Measurements from ENCODE around the gene FBXW7. TPM values are rescaled to one million over a fixed set of nuclear protein-coding genes. Genes with fewer than 3 reads are reported as not detected.
A peak's percentile ranks its signal among the peaks of the same experiment; 100 is the strongest.

FBXW7 gene
- total and polyA plus RNA-seq, 2 experiments from 2014 or later, result 19.7 to 67.7 TPM

DNA sequence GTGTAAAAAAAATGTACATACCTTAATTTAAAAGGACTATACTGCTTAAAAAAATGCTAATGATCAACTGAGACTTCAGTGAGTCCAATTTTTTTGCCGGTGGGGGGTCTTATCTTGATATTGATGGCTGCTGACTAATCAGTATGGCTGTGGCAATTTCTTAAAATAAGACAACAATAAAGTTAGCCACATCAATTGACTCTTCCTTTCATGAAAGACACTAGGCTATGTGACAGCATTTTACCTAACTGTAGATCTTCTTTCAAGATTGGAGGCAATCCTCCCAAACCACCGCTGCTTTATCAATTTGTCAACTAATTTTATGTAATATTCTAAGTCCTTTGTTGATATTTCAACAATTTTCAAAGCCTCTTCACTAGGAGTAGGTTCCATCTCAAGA lies 116.1 kb downstream of the FBXW7 start:
- H3K4me1 ChIP-seq (ENCODE audit: low read depth), result peaks cover 5% of the 10 kb centered on the region
- TF ChIP-seq, protein P1, sequence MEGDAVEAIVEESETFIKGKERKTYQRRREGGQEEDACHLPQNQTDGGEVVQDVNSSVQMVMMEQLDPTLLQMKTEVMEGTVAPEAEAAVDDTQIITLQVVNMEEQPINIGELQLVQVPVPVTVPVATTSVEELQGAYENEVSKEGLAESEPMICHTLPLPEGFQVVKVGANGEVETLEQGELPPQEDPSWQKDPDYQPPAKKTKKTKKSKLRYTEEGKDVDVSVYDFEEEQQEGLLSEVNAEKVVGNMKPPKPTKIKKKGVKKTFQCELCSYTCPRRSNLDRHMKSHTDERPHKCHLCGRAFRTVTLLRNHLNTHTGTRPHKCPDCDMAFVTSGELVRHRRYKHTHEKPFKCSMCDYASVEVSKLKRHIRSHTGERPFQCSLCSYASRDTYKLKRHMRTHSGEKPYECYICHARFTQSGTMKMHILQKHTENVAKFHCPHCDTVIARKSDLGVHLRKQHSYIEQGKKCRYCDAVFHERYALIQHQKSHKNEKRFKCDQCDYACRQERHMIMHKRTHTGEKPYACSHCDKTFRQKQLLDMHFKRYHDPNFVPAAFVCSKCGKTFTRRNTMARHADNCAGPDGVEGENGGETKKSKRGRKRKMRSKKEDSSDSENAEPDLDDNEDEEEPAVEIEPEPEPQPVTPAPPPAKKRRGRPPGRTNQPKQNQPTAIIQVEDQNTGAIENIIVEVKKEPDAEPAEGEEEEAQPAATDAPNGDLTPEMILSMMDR (IDR thresholded peaks at IDR 0.05; ENCODE audit: low read depth, low read length), result no peak
- no peak for DNase-seq (ENCODE audit: low read depth in 1 of 2, low spot score in 1 of 2)
- H3K27ac ChIP-seq, result no peak overlapping the region
- no peaks in the 10 kb centered on the region for H3K9me3 ChIP-seq (ENCODE audit: low read depth)
- no peaks in the 10 kb centered on the region for H3K27me3 ChIP-seq
- H3K36me3 ChIP-seq, result no peaks in the 10 kb centered on the region
- H3K4me3 ChIP-seq, result no peak overlapping the region

DNA sequence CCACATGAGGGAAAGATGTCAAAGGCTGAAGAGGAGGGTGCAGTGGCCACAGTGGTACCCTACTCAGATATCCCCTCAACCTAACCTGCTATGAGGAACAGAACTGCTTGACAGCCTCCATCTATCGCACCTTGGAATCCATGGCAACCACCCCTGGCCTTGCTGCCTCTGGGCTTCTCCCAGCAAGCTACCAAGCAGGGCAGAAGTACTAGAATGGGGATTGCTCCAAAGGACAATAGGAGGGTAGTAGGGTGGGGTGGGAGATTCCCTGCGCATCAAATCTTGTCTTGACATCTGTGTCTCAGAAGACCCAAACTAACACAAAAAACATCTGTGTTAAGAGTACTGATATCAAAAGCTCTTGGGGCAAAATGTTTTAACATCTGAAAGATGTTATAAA lies 118.2 kb downstream of the FBXW7 start:
- Histone ChIP-seq H3K9me3 (ENCODE audit: low read depth) (no peaks in the 10 kb centered on the region), H3K4me1 (ENCODE audit: low read depth) (peaks cover 5% of the 10 kb centered on the region), H3K4me3 (no peak overlapping the region), H3K27ac (no peak overlapping the region), H3K36me3 (no peaks in the 10 kb centered on the region), H3K27me3 (no peaks in the 10 kb centered on the region)
- TF ChIP-seq, protein P1 (IDR thresholded peaks at IDR 0.05; ENCODE audit: low read depth, low read length), result no peak
- DNase-seq (ENCODE audit: low read depth in 1 of 2, low spot score in 1 of 2), result no peak

DNA sequence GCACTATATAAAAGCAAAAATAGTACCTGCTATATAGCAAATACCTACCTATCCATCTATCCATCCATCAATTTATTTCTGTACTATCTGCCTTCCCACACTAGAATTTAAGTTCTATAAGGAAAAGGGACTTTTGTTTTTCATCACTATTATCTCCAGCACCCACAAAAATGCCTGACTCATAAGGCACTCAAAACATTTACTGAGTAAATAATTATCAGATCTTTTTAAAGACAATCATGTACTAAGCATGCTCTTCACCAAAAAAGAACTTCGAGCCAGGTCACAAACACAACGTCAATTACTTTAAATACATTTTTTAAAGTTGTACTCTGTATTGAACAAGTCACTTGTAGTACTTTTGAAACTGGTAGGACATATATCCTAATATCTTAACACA lies 119.9 kb downstream of the FBXW7 start:
- TF ChIP-seq, protein P1 (IDR thresholded peaks at IDR 0.05; ENCODE audit: low read depth, low read length), result no peak
- Histone ChIP-seq H3K4me3 (no peak overlapping the region), H3K27me3 (no peaks in the 10 kb centered on the region), H3K9me3 (ENCODE audit: low read depth) (no peaks in the 10 kb centered on the region), H3K36me3 (no peaks in the 10 kb centered on the region), H3K4me1 (ENCODE audit: low read depth) (peaks cover 5% of the 10 kb centered on the region), H3K27ac (no peak overlapping the region)
- DNase-seq (ENCODE audit: low read depth in 1 of 2, low spot score in 1 of 2), result peak in 1 of 2 donors; percentile 57

DNA sequence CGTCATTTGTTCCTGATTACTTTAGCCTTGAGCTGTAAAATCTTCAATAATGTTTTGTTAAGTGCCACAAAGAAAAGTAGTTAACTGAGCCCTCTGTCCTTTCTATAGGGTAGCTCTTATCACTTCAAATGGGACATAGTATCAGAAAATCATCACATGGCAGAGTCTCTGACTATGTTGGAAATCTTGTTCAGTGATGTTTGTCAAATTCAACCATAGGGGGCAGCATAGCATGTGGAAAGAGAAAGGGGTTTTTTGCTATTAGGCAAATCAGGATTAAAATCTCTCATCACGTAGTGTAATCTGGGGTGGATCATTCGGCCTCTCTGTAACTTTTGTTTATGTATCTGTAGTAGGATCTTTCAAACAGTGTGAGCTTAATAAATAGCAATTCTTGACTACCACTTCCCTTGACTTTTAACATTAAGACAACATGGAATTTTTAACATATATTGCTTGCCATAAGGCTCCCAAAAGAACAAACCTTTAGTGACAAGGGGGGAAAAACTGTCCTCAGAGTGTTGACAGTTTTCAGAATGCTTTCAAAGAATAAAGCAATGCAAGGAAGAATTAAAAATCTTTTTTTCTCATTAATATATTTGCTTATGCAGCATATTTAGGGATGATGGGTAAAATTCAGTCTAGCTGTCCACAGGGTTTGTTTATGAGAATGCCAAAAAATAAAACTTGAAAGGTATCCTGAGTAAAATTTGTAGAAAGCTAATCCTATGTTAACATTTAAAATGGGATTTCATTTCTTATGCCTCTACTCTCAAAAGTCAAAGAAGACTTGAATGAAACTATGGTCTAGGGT lies 127.2 kb downstream of the FBXW7 start:
- Histone ChIP-seq H3K27me3 (no peaks in the 10 kb centered on the region), H3K36me3 (no peaks in the 10 kb centered on the region), H3K9me3 (ENCODE audit: low read depth) (no peaks in the 10 kb centered on the region), H3K27ac (no peak overlapping the region), H3K4me1 (ENCODE audit: low read depth) (no peaks in the 10 kb centered on the region), H3K4me3 (no peak overlapping the region)
- TF ChIP-seq, protein P1 (IDR thresholded peaks at IDR 0.05; ENCODE audit: low read depth, low read length), result peak; percentile 70
- peak; percentile 40 to 49 for DNase-seq (ENCODE audit: low read depth in 1 of 2, low spot score in 1 of 2)

DNA sequence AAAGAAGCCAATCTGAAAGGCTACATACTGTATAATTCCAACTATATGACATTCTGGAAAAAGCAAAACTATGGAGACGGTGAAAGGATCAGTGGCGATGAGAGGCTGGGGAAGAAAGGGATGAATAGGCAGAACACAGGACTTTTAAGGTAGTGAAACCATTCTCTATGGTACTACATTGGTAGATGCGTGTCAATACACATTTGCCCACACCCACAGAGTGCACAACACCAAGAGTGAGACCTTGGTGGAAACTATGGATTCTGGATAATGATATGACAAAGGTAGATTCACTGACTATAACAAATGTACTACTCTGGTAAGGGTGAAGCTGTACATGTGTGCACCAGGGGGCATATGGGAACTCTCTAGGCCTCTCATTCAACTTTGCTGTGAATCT lies 134.5 kb downstream of the FBXW7 start:
- TF ChIP-seq, protein P1 (IDR thresholded peaks at IDR 0.05; ENCODE audit: low read depth, low read length), result no peak
- Histone ChIP-seq H3K27me3 (no peaks in the 10 kb centered on the region), H3K27ac (no peak overlapping the region), H3K9me3 (ENCODE audit: low read depth) (no peaks in the 10 kb centered on the region), H3K36me3 (no peaks in the 10 kb centered on the region), H3K4me1 (ENCODE audit: low read depth) (no peaks in the 10 kb centered on the region), H3K4me3 (no peak overlapping the region)
- no peak for DNase-seq (ENCODE audit: low read depth in 1 of 2, low spot score in 1 of 2)
